HepG2 (cell line): ENCODE results near the gene PELI1. TPM values are rescaled to one million over a fixed set of nuclear protein-coding genes. Genes with fewer than 3 reads are reported as not detected.

Experiments
- CREBL2 ChIP-seq: sonication (generic); formaldehyde crosslinking; IDR thresholded peaks from 2 replicates; pipeline ENCODE4 v1.8.1; 2023; ENCODE audit warnings: missing genetic modification reagents, mild to moderate bottlenecking, borderline replicate concordance
- HMG20A ChIP-seq: IDR thresholded peaks from 2 replicates; pipeline ENCODE4 v1.6.1; 2016; ENCODE audit warnings: borderline replicate concordance
- PCBP2 ChIP-seq: fragments of 200-400 bp; formaldehyde crosslinking; optimal IDR thresholded peaks from 2 replicates; pipeline ENCODE3; 2018; ENCODE audit warnings: low read length, low read depth; ENCODE audit not compliant: poor library complexity, severe bottlenecking
- SCMH1 ChIP-seq: sonication (generic); formaldehyde crosslinking; IDR thresholded peaks from 2 replicates; pipeline ENCODE4 v1.9.0; 2021; ENCODE audit warnings: missing genetic modification reagents, mild to moderate bottlenecking, borderline replicate concordance
- SSRP1 ChIP-seq: IDR thresholded peaks from 2 replicates; pipeline ENCODE4 v1.6.1; 2016; ENCODE audit warnings: control low read depth
- TFE3 ChIP-seq: IDR thresholded peaks from 2 replicates; pipeline ENCODE4 v1.6.1; 2016
- ZMYM4 ChIP-seq: sonication (generic); formaldehyde crosslinking; IDR thresholded peaks from 2 replicates; pipeline ENCODE4 v1.8.1; 2023; ENCODE audit warnings: mild to moderate bottlenecking, missing genetic modification reagents
- ZNF556 ChIP-seq: sonication (generic); formaldehyde crosslinking; IDR thresholded peaks from 2 replicates; pipeline ENCODE4 v1.4.0; 2020; ENCODE audit warnings: mild to moderate bottlenecking, missing genetic modification reagents, borderline replicate concordance
- ZNF775 ChIP-seq: sonication (generic); formaldehyde crosslinking; IDR thresholded peaks from 2 replicates; pipeline ENCODE4 v1.4.0; 2020; ENCODE audit warnings: missing genetic modification reagents, mild to moderate bottlenecking, moderate library complexity, borderline replicate concordance
- polyA plus RNA-seq, 8 experiments: library from polyadenylated mRNA; depleted of rRNA in 3 of 8; stranded (reverse) in 7 of 8; unstranded in 1 of 8; fragments of >200 nt; fragmentation: Illumina TruSeq in 4 of 8; extraction: Trizol in 4 of 8; gene quantifications; 2 replicates each; pipeline versions ENCODE4 v1.2.1 to v1.2.3, GENCODE V29; 2011 to 2016; ENCODE audit warnings: low read depth in 4 of 8, missing spikeins in 1 of 8, mixed read lengths in 1 of 8; ENCODE audit not compliant: insufficient read depth in 1 of 8
- total RNA-seq, 5 experiments: library from RNA; depleted of rRNA; stranded (reverse); fragments of >200 nt; fragmentation: Illumina TruSeq; extraction: Trizol; gene quantifications; 2 replicates each; pipeline ENCODE4 v1.2.3, GENCODE V29; 2016; ENCODE audit warnings: low read depth in 1 of 5
- TF ChIP-seq, protein P1 (sequence below): sonication (generic); formaldehyde crosslinking; IDR thresholded peaks from 2 replicates; pipeline ENCODE4 v1.5.0; 2020; ENCODE audit warnings: missing genetic modification reagents
- TF ChIP-seq, protein P2 (sequence below): sonication (generic); formaldehyde crosslinking; IDR thresholded peaks from 2 replicates; pipeline ENCODE4 v1.4.0; 2020; ENCODE audit warnings: mild to moderate bottlenecking, missing genetic modification reagents

PELI1 gene
- total and polyA plus RNA-seq, 2 of the 13 experiments (the other 11 are each of a cell fraction or from before 2014, with no cell fraction given): 12.5 to 16.2 TPM

GRCh38 chr2:64049633-64050220 is 94.5 kb downstream of the PELI1 start (continued):
- TF ChIP-seq ZNF775 (CRISPR knock-in tag) (no peak), CREBL2 (no peak), SCMH1 (CRISPR knock-in tag) (no peak), PCBP2 (no peak), HMG20A (CRISPR knock-in tag) (peak; percentile 18; the same call in 1 of the 2 replicates), SSRP1 (CRISPR knock-in tag) (0 out of 2 replicates have a peak, but pooled peaks have one; percentile 44), ZMYM4 (peak; percentile 32; the same call in 1 of the 2 replicates), TFE3 (CRISPR knock-in tag) (peak; percentile 36; the same call in 1 of the 2 replicates), ZNF556 (CRISPR knock-in tag) (no peak)
- TF ChIP-seq, protein P1, sequence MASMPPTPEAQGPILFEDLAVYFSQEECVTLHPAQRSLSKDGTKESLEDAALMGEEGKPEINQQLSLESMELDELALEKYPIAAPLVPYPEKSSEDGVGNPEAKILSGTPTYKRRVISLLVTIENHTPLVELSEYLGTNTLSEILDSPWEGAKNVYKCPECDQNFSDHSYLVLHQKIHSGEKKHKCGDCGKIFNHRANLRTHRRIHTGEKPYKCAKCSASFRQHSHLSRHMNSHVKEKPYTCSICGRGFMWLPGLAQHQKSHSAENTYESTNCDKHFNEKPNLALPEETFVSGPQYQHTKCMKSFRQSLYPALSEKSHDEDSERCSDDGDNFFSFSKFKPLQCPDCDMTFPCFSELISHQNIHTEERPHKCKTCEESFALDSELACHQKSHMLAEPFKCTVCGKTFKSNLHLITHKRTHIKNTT (CRISPR knock-in tag): no peak
- TF ChIP-seq, protein P2, sequence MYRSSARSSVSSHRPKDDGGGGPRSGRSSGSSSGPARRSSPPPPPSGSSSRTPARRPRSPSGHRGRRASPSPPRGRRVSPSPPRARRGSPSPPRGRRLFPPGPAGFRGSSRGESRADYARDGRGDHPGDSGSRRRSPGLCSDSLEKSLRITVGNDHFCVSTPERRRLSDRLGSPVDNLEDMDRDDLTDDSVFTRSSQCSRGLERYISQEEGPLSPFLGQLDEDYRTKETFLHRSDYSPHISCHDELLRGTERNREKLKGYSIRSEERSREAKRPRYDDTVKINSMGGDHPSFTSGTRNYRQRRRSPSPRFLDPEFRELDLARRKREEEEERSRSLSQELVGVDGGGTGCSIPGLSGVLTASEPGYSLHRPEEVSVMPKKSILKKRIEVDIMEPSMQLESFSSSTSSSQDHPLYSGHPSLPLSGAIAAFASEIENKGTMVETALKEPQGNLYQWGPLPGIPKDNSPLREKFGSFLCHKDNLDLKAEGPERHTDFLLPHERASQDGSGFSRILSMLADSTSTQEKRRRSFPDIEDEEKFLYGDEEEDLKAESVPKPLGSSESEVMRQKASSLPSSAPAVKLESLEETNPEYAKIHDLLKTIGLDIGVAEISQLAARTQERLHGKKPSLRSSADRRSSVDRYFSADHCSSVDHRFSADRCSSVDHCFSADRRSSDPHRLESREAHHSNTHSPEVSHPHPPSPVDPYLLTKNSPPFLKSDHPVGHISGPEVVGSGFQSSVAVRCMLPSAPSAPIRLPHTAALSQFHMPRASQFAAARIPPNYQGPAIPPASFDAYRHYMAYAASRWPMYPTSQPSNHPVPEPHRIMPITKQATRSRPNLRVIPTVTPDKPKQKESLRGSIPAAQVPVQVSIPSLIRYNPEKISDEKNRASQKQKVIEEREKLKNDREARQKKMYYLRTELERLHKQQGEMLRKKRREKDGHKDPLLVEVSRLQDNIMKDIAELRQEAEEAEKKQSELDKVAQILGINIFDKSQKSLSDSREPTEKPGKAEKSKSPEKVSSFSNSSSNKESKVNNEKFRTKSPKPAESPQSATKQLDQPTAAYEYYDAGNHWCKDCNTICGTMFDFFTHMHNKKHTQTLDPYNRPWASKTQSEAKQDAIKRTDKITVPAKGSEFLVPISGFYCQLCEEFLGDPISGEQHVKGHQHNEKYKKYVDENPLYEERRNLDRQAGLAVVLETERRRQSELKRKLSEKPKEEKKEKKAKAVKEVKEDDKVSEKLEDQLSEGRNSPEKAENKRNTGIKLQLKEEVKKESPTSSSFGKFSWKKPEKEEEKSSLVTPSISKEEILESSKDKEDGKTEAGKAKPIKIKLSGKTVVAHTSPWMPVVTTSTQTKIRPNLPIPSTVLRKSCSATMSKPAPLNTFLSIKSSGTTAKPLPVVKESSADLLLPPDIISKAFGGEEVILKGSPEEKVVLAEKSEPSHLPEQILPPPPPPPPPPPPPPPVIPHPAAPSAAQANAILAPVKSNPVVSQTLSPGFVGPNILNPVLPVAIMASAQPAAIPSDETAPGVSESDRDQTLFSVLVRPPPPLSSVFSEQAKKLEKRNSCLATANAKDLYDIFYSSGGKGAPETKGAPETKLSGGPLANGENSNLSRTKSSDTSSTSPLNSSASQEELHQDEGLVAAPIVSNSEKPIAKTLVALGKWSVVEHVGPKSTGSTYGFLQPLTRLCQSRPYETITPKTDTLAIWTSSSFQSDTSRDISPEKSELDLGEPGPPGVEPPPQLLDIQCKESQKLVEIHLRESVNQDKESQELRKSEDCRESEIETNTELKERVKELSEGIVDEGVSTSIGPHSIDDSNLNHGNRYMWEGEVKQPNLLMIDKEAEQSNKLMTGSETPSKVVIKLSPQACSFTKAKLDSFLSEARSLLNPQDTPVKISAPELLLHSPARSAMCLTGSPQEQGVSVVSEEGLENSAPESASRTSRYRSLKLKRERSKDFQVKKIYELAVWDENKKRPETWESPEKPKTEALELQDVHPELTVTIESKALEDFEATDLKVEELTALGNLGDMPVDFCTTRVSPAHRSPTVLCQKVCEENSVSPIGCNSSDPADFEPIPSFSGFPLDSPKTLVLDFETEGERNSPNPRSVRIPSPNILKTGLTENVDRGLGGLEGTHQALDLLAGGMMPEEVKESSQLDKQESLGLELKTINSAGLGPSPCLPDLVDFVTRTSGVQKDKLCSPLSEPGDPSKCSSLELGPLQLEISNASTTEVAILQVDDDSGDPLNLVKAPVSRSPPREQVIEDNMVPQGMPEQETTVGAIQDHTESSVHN (CRISPR knock-in tag): no peak
